Transverse colon (tissue), 4 donors: Measurements from ENCODE around the gene LEMD3.

Experiments used
- CTCF ChIP-seq, 5 experiments: fragments of 200-600 bp in 3 of 5; fragments of 450-650 bp in 2 of 5; sonication (generic) in 3 of 5; IDR thresholded peaks; 1 replicate in 2 of 5; 2 replicates in 3 of 5; pipeline ENCODE4 v1.5.1; 2016 to 2017; ENCODE audit warnings: antibody characterized with exemption in 5 of 5, inconsistent platforms in 3 of 5, mild to moderate bottlenecking in 2 of 5, moderate library complexity in 1 of 5
- EP300 ChIP-seq: sonication (generic); formaldehyde crosslinking; IDR thresholded peaks from one replicate; pipeline ENCODE4 v1.6.1; 2017; ENCODE audit warnings: antibody characterized with exemption, low read depth
- POLR2A ChIP-seq: fragments of 450-650 bp; IDR thresholded peaks from one replicate; pipeline ENCODE4 v1.6.1; 2016; ENCODE audit warnings: antibody characterized with exemption, mild to moderate bottlenecking, moderate library complexity
- POLR2AphosphoS5 ChIP-seq, 3 donors: sonication (generic); formaldehyde crosslinking; IDR thresholded peaks; one replicate each; pipeline ENCODE4 v1.6.1; 2016; ENCODE audit warnings: antibody characterized with exemption in 3 of 3

- TF ChIP-seq CTCF (IDR thresholded peaks at IDR 0.05) (no peak), POLR2AphosphoS5 (IDR thresholded peaks at IDR 0.05) (no peak), POLR2A (no peak), EP300 (no peak)
These were observed 46.7 kb upstream of the LEMD3 start for GRCh38 chr12:65122703-65123102.
